GM18499 (cell line): ENCODE data around the gene RNF121.

Experiments
- ATAC-seq: cut with Tn5 transposase; IDR thresholded peaks from one replicate; pipeline ENCODE4 v1.9.1; 2021; ENCODE audit warnings: moderate number of reproducible peaks; ENCODE audit not compliant: insufficient read depth, unreplicated experiment

Gene RNF121

DNA sequence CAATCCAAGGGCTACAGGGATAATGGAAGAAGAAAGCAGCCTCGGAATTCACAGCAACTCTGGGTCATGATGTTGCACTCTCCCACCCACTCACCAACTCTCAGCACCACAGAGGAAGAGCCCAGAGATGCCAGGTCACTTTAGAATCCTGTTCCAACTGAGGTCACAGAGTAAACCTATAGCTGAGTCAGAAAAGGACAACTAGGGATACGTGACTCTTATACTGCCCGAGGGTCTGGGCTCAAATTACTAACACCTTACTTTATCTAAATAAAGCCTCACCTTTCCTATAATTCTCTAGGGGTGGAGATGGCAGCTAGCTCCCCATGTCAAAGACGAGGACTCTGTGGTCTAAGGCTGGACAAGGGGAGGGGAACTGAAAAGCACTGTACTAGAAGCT is 94.5 kb downstream of the RNF121 start:
- ATAC-seq: no peak

DNA sequence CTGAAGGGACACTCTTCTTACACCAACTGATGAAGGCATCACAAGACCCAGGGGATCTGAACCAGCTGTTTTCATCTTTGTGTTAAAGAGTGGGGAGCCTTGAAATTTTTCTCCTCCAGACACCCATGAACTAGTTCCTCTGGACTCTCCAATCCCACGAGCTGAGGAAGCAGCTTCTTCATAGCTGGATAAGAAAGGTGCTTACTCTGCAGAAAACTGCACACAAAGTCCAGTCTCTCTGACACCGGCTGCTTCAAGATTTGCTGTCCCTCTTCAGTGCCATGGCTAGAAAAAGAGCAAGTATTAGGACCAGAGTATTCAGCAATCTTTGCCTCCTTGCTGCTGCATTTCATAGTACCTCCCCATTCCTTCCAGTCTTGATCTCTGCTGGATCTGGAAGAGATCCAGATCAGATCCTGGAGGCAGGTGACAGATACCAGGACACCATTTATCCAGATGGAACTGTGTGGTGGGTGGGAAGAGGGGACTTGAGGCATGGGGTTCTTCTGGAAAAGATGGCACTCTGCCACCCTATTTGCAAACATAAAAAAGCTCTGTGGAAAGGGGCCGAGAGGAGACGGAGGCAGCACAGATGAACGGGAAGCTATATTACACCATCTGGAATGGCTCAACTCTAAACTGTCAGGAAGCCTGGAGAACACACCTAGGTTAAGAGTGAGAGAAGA is 95.4 kb downstream of the RNF121 start:
- ATAC-seq: no peak

- no peak for ATAC-seq
Measured at GRCh38 chr11:72026090-72026489, 97.2 kb downstream of the RNF121 start.

- ATAC-seq: no peak
Measured at GRCh38 chr11:72030472-72031045, 101.7 kb downstream of the RNF121 start.

GRCh38 chr11:72036687-72037086 is 107.8 kb downstream of the RNF121 start:
- ATAC-seq: no peak

GRCh38 chr11:72037554-72038311 is 108.9 kb downstream of the RNF121 start:
- no peak for ATAC-seq

- no peak for ATAC-seq
Measured at GRCh38 chr11:72038491-72038890, 109.6 kb downstream of the RNF121 start.

DNA sequence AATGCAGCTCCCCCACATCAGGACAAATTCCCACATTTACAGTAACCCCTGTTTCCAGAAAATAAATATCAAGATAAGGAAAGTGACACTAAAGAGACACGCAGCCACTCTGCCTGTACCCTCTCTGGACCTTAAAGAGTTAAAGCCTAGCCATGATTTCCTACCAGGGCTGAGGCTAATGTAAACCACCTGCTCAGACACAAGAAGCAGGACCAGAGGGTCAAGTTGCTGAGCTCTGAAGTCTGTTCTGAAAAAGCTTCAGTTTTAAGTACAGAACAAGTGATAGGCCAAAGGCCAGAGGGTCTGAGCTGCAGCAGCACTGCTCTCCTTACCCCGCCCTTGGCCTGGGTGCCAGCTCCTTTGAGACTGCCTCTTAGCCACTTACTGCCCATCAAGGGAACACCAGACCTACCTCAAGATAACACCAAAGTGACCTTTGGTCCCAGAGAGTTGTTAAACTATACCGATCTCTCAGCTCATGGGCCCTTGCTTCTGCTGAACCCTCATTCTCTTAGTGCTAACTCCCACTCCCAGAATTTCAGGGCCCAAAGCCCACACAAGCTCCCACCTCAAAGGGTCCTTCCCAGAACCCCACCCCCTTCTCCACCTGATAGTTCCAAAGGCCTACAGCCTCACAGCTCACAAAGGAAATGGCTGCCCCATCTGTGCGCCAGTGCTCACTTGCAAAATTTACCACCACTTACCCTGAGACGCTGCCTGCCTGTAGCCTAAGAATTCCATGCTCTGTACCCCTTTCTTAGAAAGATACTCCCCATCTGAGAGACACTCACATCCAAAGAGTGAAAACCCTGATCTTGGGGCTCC is 110.4 kb downstream of the RNF121 start:
- no peak for ATAC-seq

GRCh38 chr11:72039856-72040401 is 111.1 kb downstream of the RNF121 start:
- ATAC-seq: no peak

DNA sequence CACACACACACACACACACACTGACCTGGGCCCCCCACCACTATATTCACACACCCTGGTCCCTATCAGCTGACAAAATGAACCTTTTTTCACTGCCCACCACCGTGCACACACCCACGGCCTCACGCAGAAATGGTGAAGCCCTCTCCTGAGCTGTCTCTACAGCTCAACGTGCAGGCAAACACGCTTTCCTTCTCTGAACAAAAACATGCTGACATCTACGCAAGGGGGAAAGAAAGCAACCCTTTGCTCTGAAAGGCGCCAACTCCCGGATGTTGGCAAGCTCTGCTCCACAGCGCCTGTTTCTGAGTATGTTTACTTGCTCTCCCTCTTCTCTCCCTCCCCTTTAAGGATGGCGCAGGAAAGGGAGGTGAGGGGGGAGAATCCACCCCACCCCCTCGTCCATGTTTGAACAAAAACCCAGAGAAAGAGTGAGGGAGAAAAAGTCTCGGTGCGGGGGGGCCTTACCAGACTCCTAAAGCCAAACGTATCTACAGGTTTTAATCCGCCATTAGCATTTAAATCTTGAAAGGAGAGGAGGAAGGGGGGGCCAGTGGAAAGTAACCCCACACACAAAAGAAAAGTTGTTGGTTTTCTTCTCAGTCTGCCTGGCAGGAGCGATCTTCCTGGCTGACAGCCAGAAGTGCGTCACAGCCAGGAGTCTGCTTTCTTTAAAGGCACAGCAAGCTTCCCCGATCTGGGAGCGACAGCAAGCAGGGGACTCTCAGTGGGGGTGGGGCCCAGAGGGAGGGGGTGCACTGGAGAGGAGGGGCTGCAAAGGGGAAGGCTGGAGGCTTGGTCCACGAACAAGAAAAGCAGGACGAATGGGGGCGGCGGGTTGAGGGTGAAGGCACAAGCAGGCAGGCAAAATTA is 111.9 kb downstream of the RNF121 start:
- no peak for ATAC-seq

- no peak for ATAC-seq
Measured at GRCh38 chr11:72041364-72042063, 112.7 kb downstream of the RNF121 start.

DNA sequence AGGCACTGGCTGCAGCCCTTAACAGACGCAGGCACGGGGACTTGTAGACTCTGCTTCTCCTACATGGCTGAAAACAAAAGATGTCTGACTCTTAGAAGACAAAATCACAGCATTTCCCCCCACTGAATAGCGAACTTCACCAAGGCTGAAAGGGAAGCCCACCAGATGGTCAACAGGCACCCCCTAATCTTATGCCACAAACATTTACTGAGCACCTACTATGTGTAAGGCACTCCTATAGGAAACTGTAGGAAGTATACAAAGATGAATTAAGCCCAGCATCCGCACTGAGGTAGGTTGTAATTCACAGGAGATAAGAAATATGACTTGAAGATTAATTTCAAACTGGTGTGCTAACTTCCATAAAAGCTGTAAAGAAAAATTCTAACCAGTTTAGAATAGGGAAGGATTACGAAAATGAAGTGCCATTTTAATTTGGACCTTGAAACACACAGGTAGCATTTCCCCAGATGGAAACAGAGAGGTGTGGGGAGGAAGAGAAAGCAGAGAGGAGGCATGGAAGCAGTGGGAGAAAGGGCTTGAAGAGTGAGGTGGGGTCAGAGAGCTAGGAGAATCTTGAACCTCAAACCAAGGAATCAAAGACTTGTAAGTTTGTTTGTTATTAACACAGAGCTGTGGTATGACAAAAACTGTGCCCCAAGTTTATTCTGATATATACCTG is 113.4 kb downstream of the RNF121 start:
- no peak for ATAC-seq

DNA sequence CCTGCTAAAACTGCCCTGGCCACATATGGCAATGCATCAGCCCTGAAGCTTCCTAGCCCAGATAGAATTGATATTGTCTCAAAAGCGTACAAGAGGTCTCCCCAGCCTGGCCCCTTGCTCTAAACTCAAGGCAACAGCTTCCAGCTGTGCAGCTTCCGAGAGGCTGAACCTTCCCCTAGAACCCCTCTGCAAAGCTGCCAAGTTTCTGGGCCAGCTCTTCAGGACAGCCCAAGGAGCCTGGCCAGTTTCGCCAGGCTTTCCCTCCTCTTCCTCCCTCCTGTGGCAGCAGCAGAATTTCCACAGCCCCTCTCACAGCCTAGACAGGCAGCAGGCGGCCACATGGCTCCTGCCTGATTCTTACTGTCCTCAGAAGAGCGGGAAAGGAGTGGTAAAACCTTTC is 117.0 kb downstream of the RNF121 start:
- no peak for ATAC-seq
